ENCODE measurements around the gene CMSS1. TPM values are rescaled to one million over a fixed set of nuclear protein-coding genes. Genes with fewer than 3 reads are reported as not detected.

CMSS1 gene
- polyA plus RNA-seq, 2 of the 4 experiments (the other 2 are of a cell fraction) = 61.1 to 62.9 TPM

DNA sequence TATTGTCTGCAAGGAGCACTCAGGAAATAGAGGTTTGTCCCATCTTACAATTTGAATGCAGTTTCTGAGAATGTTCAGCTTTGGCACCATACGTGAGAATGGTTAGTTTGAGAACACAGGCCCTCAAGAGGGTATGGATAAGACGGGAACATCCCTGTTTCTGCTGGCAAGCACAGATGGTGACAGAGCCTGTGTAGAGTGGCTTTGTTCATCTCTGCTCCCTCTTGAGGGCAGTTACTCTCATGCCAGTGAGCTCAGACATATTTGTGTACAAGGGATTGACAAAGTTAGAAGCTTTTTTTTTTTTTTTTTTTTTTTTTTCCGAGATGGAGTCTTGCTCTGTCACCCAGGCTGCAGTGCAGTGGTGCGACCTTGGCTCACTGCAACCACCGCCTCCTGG lies 368.2 kb downstream of the CMSS1 start:
- Histone ChIP-seq H3K4me2 (no peak overlapping the region), H3K4me1 (no peaks in the 10 kb centered on the region), H3K27ac (no peak overlapping the region), H3K4me3 (no peak overlapping the region), H3K9me3 (no peaks in the 10 kb centered on the region)
- TF ChIP-seq MAFK (IDR thresholded peaks at IDR 0.05; ENCODE audit: partially characterized antibody) (no peak), NFE2L2 (conservative IDR thresholded peaks at IDR 0.05; ENCODE audit: low read length) (no peak), TFCP2L1 (CRISPR knock-in tag; IDR thresholded peaks at IDR 0.05) (no peak), EHMT2 (IDR thresholded peaks at IDR 0.05; ENCODE audit: low read depth) (no peak), HDAC2 (IDR thresholded peaks at IDR 0.05) (no peak), CHD2 (IDR thresholded peaks at IDR 0.05; ENCODE audit: low read length, partially characterized antibody) (no peak), JUNB (IDR thresholded peaks at IDR 0.05) (no peak), CBX8 (IDR thresholded peaks at IDR 0.05) (no peak), ZNF302 (CRISPR knock-in tag; IDR thresholded peaks at IDR 0.05) (no peak), EP300 (IDR thresholded peaks at IDR 0.05) (no peak), ZFP36 (IDR thresholded peaks at IDR 0.05; ENCODE audit: borderline replicate concordance, partially characterized antibody) (no peak), NPAS2 (CRISPR knock-in tag; IDR thresholded peaks at IDR 0.05; ENCODE audit: borderline replicate concordance) (no peak), CBX2 (IDR thresholded peaks at IDR 0.05; ENCODE audit: borderline replicate concordance, low read depth) (no peak), HEYL (CRISPR knock-in tag; IDR thresholded peaks at IDR 0.05) (no peak), PHF8 (IDR thresholded peaks at IDR 0.05; ENCODE audit: borderline replicate concordance, low read depth) (no peak), POLR2AphosphoS2 (conservative IDR thresholded peaks at IDR 0.05; ENCODE audit: low read length) (no peak)
- TF ChIP-seq, protein P1, sequence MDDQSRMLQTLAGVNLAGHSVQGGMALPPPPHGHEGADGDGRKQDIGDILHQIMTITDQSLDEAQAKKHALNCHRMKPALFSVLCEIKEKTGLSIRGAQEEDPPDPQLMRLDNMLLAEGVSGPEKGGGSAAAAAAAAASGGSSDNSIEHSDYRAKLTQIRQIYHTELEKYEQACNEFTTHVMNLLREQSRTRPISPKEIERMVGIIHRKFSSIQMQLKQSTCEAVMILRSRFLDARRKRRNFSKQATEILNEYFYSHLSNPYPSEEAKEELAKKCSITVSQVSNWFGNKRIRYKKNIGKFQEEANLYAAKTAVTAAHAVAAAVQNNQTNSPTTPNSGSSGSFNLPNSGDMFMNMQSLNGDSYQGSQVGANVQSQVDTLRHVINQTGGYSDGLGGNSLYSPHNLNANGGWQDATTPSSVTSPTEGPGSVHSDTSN (IDR thresholded peaks at IDR 0.05) = no peak
- TF ChIP-seq, protein P2, sequence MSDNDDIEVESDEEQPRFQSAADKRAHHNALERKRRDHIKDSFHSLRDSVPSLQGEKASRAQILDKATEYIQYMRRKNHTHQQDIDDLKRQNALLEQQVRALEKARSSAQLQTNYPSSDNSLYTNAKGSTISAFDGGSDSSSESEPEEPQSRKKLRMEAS (IDR thresholded peaks at IDR 0.05) = no peak
- ATAC-seq (peak; percentile 58 to 69; a peak in 2 of 6 replicates), DNase-seq (ENCODE audit: low read depth in 1 of 2, low spot score in 1 of 2) (no peak), FAIRE-seq (no peak)
- POLR2A ChIA-PET = interaction anchor here (0.6 kb wide), 2 partner anchors 11 to 344 kb away, joined by 4 to 5 read pairs; no protein-coding TSS in a partner anchor
- WGBS (ENCODE audit: missing lambda C conversion rate) = 68% methylated on average over 5 of the region's 5 CpGs
- CTCF ChIA-PET = interaction anchor here (0.6 to 0.8 kb wide), 2 partner anchors 12 to 343 kb away, joined by 3 to 4 read pairs; no protein-coding TSS in a partner anchor

DNA sequence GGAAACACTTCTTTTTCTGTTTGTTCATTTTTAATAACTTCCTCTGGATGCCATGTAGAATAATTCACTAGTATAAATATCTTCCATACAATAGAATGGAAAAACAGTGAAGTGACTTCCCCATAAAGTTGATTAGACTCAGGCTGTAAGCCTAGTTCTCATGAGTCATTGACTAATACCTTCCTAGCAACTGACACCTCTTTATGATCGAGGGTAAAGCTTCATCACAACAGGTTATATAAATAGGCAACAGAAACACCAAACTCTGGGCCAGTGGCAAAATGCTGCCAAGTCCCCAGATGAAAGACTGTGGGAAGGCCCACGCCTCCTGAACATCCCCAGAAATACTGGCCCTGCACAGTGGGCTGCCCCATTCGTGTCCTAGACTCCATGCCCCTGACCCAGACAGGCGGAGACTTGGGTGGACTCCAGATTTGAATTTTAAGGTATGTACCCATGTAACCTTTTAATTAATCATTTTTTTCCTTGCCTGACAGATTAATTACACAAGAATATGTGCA lies 371.8 kb downstream of the CMSS1 start:
- FAIRE-seq = no peak
- ChIA-PET POLR2A (no interaction called here), CTCF (interaction anchor here (0.5 kb wide), 1 partner anchor 1520 kb away, joined by 3 read pairs; no protein-coding TSS in a partner anchor)
- no peak for ATAC-seq
- H3K9me3 ChIP-seq = no peaks in the 10 kb centered on the region
- no peaks in the 10 kb centered on the region for H3K4me1 ChIP-seq
- no peak overlapping the region for H3K4me2 ChIP-seq
- 51% methylated on average over 4 of the region's 4 CpGs for whole genome bisulfite sequencing (ENCODE audit: missing lambda C conversion rate)
- H3K4me3 ChIP-seq = no peak overlapping the region
- H3K27ac ChIP-seq = no peak overlapping the region
- DNase-seq (ENCODE audit: low read depth in 1 of 2, low spot score in 1 of 2) = no peak
- TF ChIP-seq, protein P3, sequence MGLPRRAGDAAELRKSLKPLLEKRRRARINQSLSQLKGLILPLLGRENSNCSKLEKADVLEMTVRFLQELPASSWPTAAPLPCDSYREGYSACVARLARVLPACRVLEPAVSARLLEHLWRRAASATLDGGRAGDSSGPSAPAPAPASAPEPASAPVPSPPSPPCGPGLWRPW (IDR thresholded peaks at IDR 0.05) = no peak
- TF ChIP-seq CHD4 (IDR thresholded peaks at IDR 0.05; ENCODE audit: borderline replicate concordance) (no peak), TFCP2L1 (CRISPR knock-in tag; IDR thresholded peaks at IDR 0.05) (no peak), RAD21 (conservative IDR thresholded peaks at IDR 0.05 in 1 of 2, IDR thresholded peaks at IDR 0.05 in 1 of 2) (no peak), KDM5A (IDR thresholded peaks at IDR 0.05) (no peak), ESRRA (IDR thresholded peaks at IDR 0.05; ENCODE audit: borderline replicate concordance, low read length) (no peak), ZSCAN20 (CRISPR knock-in tag; IDR thresholded peaks at IDR 0.05) (no peak), FOXS1 (CRISPR knock-in tag; IDR thresholded peaks at IDR 0.05) (no peak), EP300 (IDR thresholded peaks at IDR 0.05) (no peak), SMC3 (IDR thresholded peaks at IDR 0.05) (no peak), RARB (CRISPR knock-in tag; IDR thresholded peaks at IDR 0.05) (no peak)
- TF ChIP-seq, protein P4, sequence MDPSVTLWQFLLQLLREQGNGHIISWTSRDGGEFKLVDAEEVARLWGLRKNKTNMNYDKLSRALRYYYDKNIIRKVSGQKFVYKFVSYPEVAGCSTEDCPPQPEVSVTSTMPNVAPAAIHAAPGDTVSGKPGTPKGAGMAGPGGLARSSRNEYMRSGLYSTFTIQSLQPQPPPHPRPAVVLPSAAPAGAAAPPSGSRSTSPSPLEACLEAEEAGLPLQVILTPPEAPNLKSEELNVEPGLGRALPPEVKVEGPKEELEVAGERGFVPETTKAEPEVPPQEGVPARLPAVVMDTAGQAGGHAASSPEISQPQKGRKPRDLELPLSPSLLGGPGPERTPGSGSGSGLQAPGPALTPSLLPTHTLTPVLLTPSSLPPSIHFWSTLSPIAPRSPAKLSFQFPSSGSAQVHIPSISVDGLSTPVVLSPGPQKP (IDR thresholded peaks at IDR 0.05; ENCODE audit: low read depth, low read length) = no peak
- TF ChIP-seq, protein P5, sequence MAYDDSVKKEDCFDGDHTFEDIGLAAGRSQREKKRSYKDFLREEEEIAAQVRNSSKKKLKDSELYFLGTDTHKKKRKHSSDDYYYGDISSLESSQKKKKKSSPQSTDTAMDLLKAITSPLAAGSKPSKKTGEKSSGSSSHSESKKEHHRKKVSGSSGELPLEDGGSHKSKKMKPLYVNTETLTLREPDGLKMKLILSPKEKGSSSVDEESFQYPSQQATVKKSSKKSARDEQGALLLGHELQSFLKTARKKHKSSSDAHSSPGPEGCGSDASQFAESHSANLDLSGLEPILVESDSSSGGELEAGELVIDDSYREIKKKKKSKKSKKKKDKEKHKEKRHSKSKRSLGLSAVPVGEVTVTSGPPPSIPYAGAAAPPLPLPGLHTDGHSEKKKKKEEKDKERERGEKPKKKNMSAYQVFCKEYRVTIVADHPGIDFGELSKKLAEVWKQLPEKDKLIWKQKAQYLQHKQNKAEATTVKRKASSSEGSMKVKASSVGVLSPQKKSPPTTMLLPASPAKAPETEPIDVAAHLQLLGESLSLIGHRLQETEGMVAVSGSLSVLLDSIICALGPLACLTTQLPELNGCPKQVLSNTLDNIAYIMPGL (CRISPR knock-in tag; IDR thresholded peaks at IDR 0.05; ENCODE audit: borderline replicate concordance) = no peak

Measured in A549 (cell line).